HepG2 (cell line): ENCODE measurements around the gene TP53I3. TPM values are rescaled to one million over a fixed set of nuclear protein-coding genes. Genes with fewer than 3 reads are reported as not detected.

Source experiments
- ATRX ChIP-seq: sonication (generic); formaldehyde crosslinking; IDR thresholded peaks from 2 replicates; pipeline ENCODE4 v1.4.0; 2020; ENCODE audit warnings: missing genetic modification reagents, borderline replicate concordance
- CBFB ChIP-seq: sonication (generic); formaldehyde crosslinking; IDR thresholded peaks from 2 replicates; pipeline ENCODE4 v1.4.0; 2020; ENCODE audit warnings: missing genetic modification reagents
- CHD2 ChIP-seq: IDR thresholded peaks from 2 replicates; pipeline ENCODE4 v1.6.1; 2011; ENCODE audit warnings: low read depth, low read length, improper control_type of control experiment
- GFI1 ChIP-seq: sonication (generic); formaldehyde crosslinking; IDR thresholded peaks from 2 replicates; pipeline ENCODE4 v1.5.0; 2020; ENCODE audit warnings: missing genetic modification reagents, mild to moderate bottlenecking, borderline replicate concordance
- HINFP ChIP-seq: sonication (generic); formaldehyde crosslinking; IDR thresholded peaks from 2 replicates; pipeline ENCODE4 v1.4.0; 2020; ENCODE audit warnings: low read depth, mild to moderate bottlenecking, missing genetic modification reagents
- HNRNPLL ChIP-seq: fragments of 200-400 bp; formaldehyde crosslinking; IDR thresholded peaks from 2 replicates; pipeline ENCODE4 v1.6.1; 2017; ENCODE audit warnings: mild to moderate bottlenecking, low read depth, low read length; ENCODE audit not compliant: poor library complexity, severe bottlenecking
- KAT2B ChIP-seq: fragments of 150-350 bp; IDR thresholded peaks from 2 replicates; pipeline ENCODE4 v1.6.1; 2014; ENCODE audit warnings: low read depth, low read length, borderline replicate concordance
- PAXIP1 ChIP-seq: sonication (generic); formaldehyde crosslinking; conservative IDR thresholded peaks from 2 replicates; pipeline ENCODE4 v1.4.0; 2020; ENCODE audit warnings: mild to moderate bottlenecking, missing genetic modification reagents, moderate library complexity
- RORA ChIP-seq: sonication (generic); formaldehyde crosslinking; IDR thresholded peaks from 2 replicates; pipeline ENCODE4 v1.5.0; 2020; ENCODE audit warnings: mild to moderate bottlenecking, missing genetic modification reagents, moderate library complexity
- SOX5 ChIP-seq: IDR thresholded peaks from 2 replicates; pipeline ENCODE4 v1.6.1; 2016; ENCODE audit warnings: borderline replicate concordance
- TARDBP ChIP-seq: sonication (generic); formaldehyde crosslinking; IDR thresholded peaks from 2 replicates; pipeline ENCODE4 v1.8.0; 2022; ENCODE audit warnings: mild to moderate bottlenecking, missing genetic modification reagents
- TEAD3 ChIP-seq: optimal IDR thresholded peaks from 2 replicates; pipeline ENCODE3; 2016; ENCODE audit warnings: borderline replicate concordance
- TRAFD1 ChIP-seq: sonication (generic); formaldehyde crosslinking; IDR thresholded peaks from 2 replicates; pipeline ENCODE4 v1.5.1; 2020; ENCODE audit warnings: missing genetic modification reagents, mild to moderate bottlenecking, borderline replicate concordance
- ZBTB38 ChIP-seq: sonication (generic); formaldehyde crosslinking; IDR thresholded peaks from 2 replicates; pipeline ENCODE4 v1.5.1; 2020; ENCODE audit warnings: mild to moderate bottlenecking, missing genetic modification reagents
- ZMYM2 ChIP-seq: sonication (generic); formaldehyde crosslinking; IDR thresholded peaks from 2 replicates; pipeline ENCODE4 v1.8.0; 2022; ENCODE audit warnings: mild to moderate bottlenecking, missing genetic modification reagents
- ZNF333 ChIP-seq: sonication (generic); formaldehyde crosslinking; IDR thresholded peaks from 2 replicates; pipeline ENCODE4 v1.4.0; 2020; ENCODE audit warnings: mild to moderate bottlenecking, missing genetic modification reagents, borderline replicate concordance
- ZNF567 ChIP-seq: sonication (generic); formaldehyde crosslinking; IDR thresholded peaks from 2 replicates; pipeline ENCODE4 v1.8.1; 2023; ENCODE audit warnings: mild to moderate bottlenecking, missing genetic modification reagents, borderline replicate concordance
- ZNF670 ChIP-seq: sonication (generic); formaldehyde crosslinking; IDR thresholded peaks from 2 replicates; pipeline ENCODE4 v1.8.0; 2022; ENCODE audit warnings: mild to moderate bottlenecking, missing genetic modification reagents, borderline replicate concordance
- polyA plus RNA-seq, 8 experiments: library from polyadenylated mRNA; depleted of rRNA in 3 of 8; stranded (reverse) in 7 of 8; unstranded in 1 of 8; fragments of >200 nt; fragmentation: Illumina TruSeq in 4 of 8; extraction: Trizol in 4 of 8; gene quantifications; 2 replicates each; pipeline versions ENCODE4 v1.2.1 to v1.2.3, GENCODE V29; 2011 to 2016; ENCODE audit warnings: low read depth in 4 of 8, missing spikeins in 1 of 8, mixed read lengths in 1 of 8; ENCODE audit not compliant: insufficient read depth in 1 of 8
- total RNA-seq, 5 experiments: library from RNA; depleted of rRNA; stranded (reverse); fragments of >200 nt; fragmentation: Illumina TruSeq; extraction: Trizol; gene quantifications; 2 replicates each; pipeline ENCODE4 v1.2.3, GENCODE V29; 2016; ENCODE audit warnings: low read depth in 1 of 5

The TP53I3 gene
- total and polyA plus RNA-seq, 2 of the 13 experiments (the other 11 are each of a cell fraction or from before 2014, with no cell fraction given), result 25.0 to 44.1 TPM

- TF ChIP-seq TEAD3 (CRISPR knock-in tag), result peak; percentile 89
- TF ChIP-seq KAT2B, result no peak; the same call in 1 of the 2 replicates
- TF ChIP-seq HINFP (CRISPR knock-in tag), result peak; percentile 72; the same call in 1 of the 2 replicates
- peak; percentile 99 for TF ChIP-seq TARDBP
- TF ChIP-seq ZNF670 (CRISPR knock-in tag), result 0 out of 2 replicates have a peak, but pooled peaks have one; percentile 70
- peak; percentile 82 for TF ChIP-seq ZNF333 (CRISPR knock-in tag)
- peak; percentile 79; the same call in 1 of the 2 replicates for TF ChIP-seq SOX5 (CRISPR knock-in tag)
- TF ChIP-seq ZMYM2, result no peak
- peak; percentile 77; the same call in 1 of the 2 replicates for TF ChIP-seq GFI1 (CRISPR knock-in tag)
- TF ChIP-seq ZBTB38 (CRISPR knock-in tag), result peak; percentile 84; the same call in 1 of the 2 replicates
- no peak for TF ChIP-seq ATRX (CRISPR knock-in tag)
- peak; percentile 83 for TF ChIP-seq PAXIP1 (CRISPR knock-in tag)
- TF ChIP-seq RORA, result no peak
- peak; percentile 97 for TF ChIP-seq CBFB
- no peak for TF ChIP-seq TRAFD1
- no peak for TF ChIP-seq CHD2
- TF ChIP-seq HNRNPLL, result peak; percentile 90
- TF ChIP-seq ZNF567, result peak; percentile 99
These were observed 8.5 kb downstream of the TP53I3 start, which contains the start of gene SF3B6 (continued) for GRCh38 chr2:24075915-24076848.
